H1 (cell line): ENCODE measurements around the gene LGR4. TPM values are rescaled to one million over a fixed set of nuclear protein-coding genes. Genes with fewer than 3 reads are reported as not detected.
A peak's percentile ranks its signal among the peaks of the same experiment; 100 is the strongest.

Source experiments
- CTCF ChIA-PET: fragments of 300-600 bp; sonication (Branson Sonifier 250); formaldehyde crosslinking; loops from one replicate; lab custom pipeline; 2021; ENCODE audit not compliant: partially characterized antibody; lab: Charles Lee
- POLR2A ChIA-PET: fragments of 300-600 bp; sonication (Branson Sonifier 250); formaldehyde crosslinking; loops from one replicate; lab custom pipeline; 2021; ENCODE audit warnings: inconsistent platforms; ENCODE audit not compliant: partially characterized antibody; lab: Charles Lee
- DNase-seq, 2 experiments: peaks; one replicate each; pipeline versions ENCODE4 v3.0.0 to v3.0.0-alpha.2; 2010 to 2022; ENCODE audit warnings: low spot score in 2 of 2, low read depth in 1 of 2, mixed read lengths in 1 of 2
- FAIRE-seq: peaks from 2 replicates; lab custom pipeline; 2011; peaks lifted over from hg19 to GRCh38; lab: Jason Lieb, UNC
- H2AFZ ChIP-seq: 2 replicates; pipeline ENCODE4 v1.8.1; 2012; ENCODE audit warnings: low read length, inconsistent platforms
- H2AK5ac ChIP-seq: 2 replicates; pipeline ENCODE4 v1.6.1; 2013; ENCODE audit warnings: low read depth, low read length
- H2BK120ac ChIP-seq: replicated peaks from 2 replicates; pipeline ENCODE3; 2013; ENCODE audit warnings: low read depth, low read length, inconsistent platforms
- H2BK12ac ChIP-seq: 2 replicates; pipeline ENCODE4 v1.6.1; 2013; ENCODE audit warnings: low read depth, low read length
- H2BK15ac ChIP-seq: 2 replicates; pipeline ENCODE4 v1.6.1; 2013; ENCODE audit warnings: low read length
- H2BK20ac ChIP-seq: 2 replicates; pipeline ENCODE4 v1.6.1; 2013; ENCODE audit warnings: low read length
- H2BK5ac ChIP-seq: 2 replicates; pipeline ENCODE4 v1.6.1; 2013; ENCODE audit warnings: low read depth, low read length
- H3K14ac ChIP-seq: 2 replicates; pipeline ENCODE4 v1.6.1; 2013; ENCODE audit warnings: inconsistent platforms; ENCODE audit not compliant: insufficient read length
- H3K18ac ChIP-seq: 2 replicates; pipeline ENCODE4 v1.6.1; 2013; ENCODE audit warnings: low read length; ENCODE audit errors: extremely low read depth
- H3K23ac ChIP-seq: 2 replicates; pipeline ENCODE4 v1.6.1; 2013; ENCODE audit warnings: inconsistent platforms; ENCODE audit not compliant: insufficient read length
- H3K23me2 ChIP-seq: 2 replicates; pipeline ENCODE4 v1.6.1; 2013; ENCODE audit warnings: low read depth, low read length
- H3K27ac ChIP-seq: 2 replicates; pipeline ENCODE4 v1.6.1; 2011; ENCODE audit warnings: low read depth, low read length, inconsistent platforms
- H3K27me3 ChIP-seq, 4 experiments: replicated peaks in 1 of 4; 1 replicate in 1 of 4; 2 replicates in 3 of 4; pipeline versions ENCODE4 v1.6.1 to v1.8.1; 2011 to 2013; ENCODE audit warnings: low read length in 3 of 4, mild to moderate bottlenecking in 3 of 4, inconsistent platforms in 2 of 4, mixed read lengths in 2 of 4, moderate library complexity in 1 of 4; ENCODE audit not compliant: control insufficient read depth in 3 of 4, insufficient read depth in 3 of 4; ENCODE audit errors: extremely low read depth in 1 of 4
- H3K36me3 ChIP-seq, 4 experiments: 2 replicates each; pipeline versions ENCODE4 v1.6.1 to v1.8.1; 2011 to 2013; ENCODE audit warnings: mild to moderate bottlenecking in 4 of 4, low read length in 3 of 4, moderate library complexity in 2 of 4, control low read depth in 1 of 4, inconsistent platforms in 1 of 4; ENCODE audit not compliant: insufficient read depth in 4 of 4, control insufficient read depth in 2 of 4
- H3K4ac ChIP-seq: replicated peaks from 2 replicates; pipeline ENCODE3; 2013; ENCODE audit warnings: low read length, low read depth, mixed read lengths, inconsistent platforms; ENCODE audit not compliant: insufficient read length
- H3K4me1 ChIP-seq, 4 experiments: replicated peaks in 1 of 4; 1 replicate in 1 of 4; 2 replicates in 3 of 4; pipeline versions ENCODE4 v1.6.1 to v1.8.1; 2011 to 2013; ENCODE audit warnings: low read length in 3 of 4, inconsistent platforms in 2 of 4, mixed read lengths in 1 of 4; ENCODE audit not compliant: insufficient read depth in 4 of 4, control insufficient read depth in 3 of 4
- H3K4me2 ChIP-seq, 2 experiments: 2 replicates each; pipeline versions ENCODE4 v1.6.1 to v1.8.1; 2011 to 2013; ENCODE audit warnings: low read depth in 2 of 2, low read length in 2 of 2, control low read depth in 1 of 2, inconsistent platforms in 1 of 2, mild to moderate bottlenecking in 1 of 2; ENCODE audit not compliant: insufficient read depth in 1 of 2
- H3K4me3 ChIP-seq, 4 experiments: fragments of 200-600, 300-600 bp in 1 of 4; sonication (generic), shearing (Covaris generic), sonication (Bioruptor Twin) in 1 of 4; 2 replicates each; pipeline versions ENCODE4 v1.5.1 to v1.8.1; 2011 to 2016; ENCODE audit warnings: low read length in 4 of 4, low read depth in 3 of 4, control low read depth in 2 of 4, inconsistent platforms in 2 of 4, mild to moderate bottlenecking in 2 of 4, mixed read lengths in 1 of 4, moderate library complexity in 1 of 4; ENCODE audit not compliant: insufficient read depth in 2 of 4; ENCODE audit errors: extremely low read depth in 1 of 4
- H3K56ac ChIP-seq: replicated peaks from 2 replicates; pipeline ENCODE3; 2013; ENCODE audit warnings: low read depth, mild to moderate bottlenecking, mixed read lengths, low read length, inconsistent platforms; ENCODE audit not compliant: insufficient read length
- H3K79me1 ChIP-seq: 2 replicates; pipeline ENCODE4 v1.6.1; 2013; ENCODE audit warnings: low read depth, low read length, control low read depth
- H3K79me2 ChIP-seq, 2 experiments: 2 replicates each; pipeline versions ENCODE4 v1.6.1 to v1.8.1; 2012 to 2013; ENCODE audit warnings: low read length in 2 of 2, mild to moderate bottlenecking in 2 of 2, inconsistent platforms in 1 of 2; ENCODE audit not compliant: insufficient read depth in 2 of 2, control insufficient read depth in 1 of 2
- H3K9ac ChIP-seq, 4 experiments: replicated peaks in 1 of 4; 1 replicate in 1 of 4; 2 replicates in 3 of 4; pipeline versions ENCODE4 v1.6.1 to v1.8.1; 2011 to 2013; ENCODE audit warnings: low read depth in 3 of 4, low read length in 3 of 4, control low read depth in 2 of 4, mild to moderate bottlenecking in 2 of 4, moderate library complexity in 2 of 4, inconsistent platforms in 1 of 4; ENCODE audit errors: extremely low read depth in 1 of 4
- H3K9me3 ChIP-seq, 2 experiments: 2 replicates each; pipeline versions ENCODE4 v1.6.1 to v1.8.1; 2012 to 2013; ENCODE audit warnings: mild to moderate bottlenecking in 2 of 2, moderate library complexity in 2 of 2, control low read depth in 1 of 2, inconsistent platforms in 1 of 2, low read depth in 1 of 2, low read length in 1 of 2, mixed read lengths in 1 of 2; ENCODE audit not compliant: insufficient read depth in 2 of 2
- H4K20me1 ChIP-seq, 2 experiments: replicated peaks in 1 of 2; 2 replicates each; pipeline versions ENCODE3 to v1.8.1; 2011 to 2013; ENCODE audit warnings: inconsistent platforms in 2 of 2, low read length in 2 of 2, mild to moderate bottlenecking in 1 of 2; ENCODE audit not compliant: insufficient read depth in 2 of 2, control insufficient read depth in 1 of 2
- H4K5ac ChIP-seq: 2 replicates; pipeline ENCODE4 v1.6.1; 2013; ENCODE audit warnings: low read length, low read depth, mixed read lengths, inconsistent platforms; ENCODE audit not compliant: insufficient read length
- H4K8ac ChIP-seq: 2 replicates; pipeline ENCODE4 v1.8.0; 2013; ENCODE audit warnings: mild to moderate bottlenecking, moderate library complexity, low read length, inconsistent platforms; ENCODE audit not compliant: insufficient read depth; ENCODE audit errors: extremely low read depth
- H4K91ac ChIP-seq: replicated peaks from 2 replicates; pipeline ENCODE3; 2013; ENCODE audit warnings: low read length, mixed read lengths, inconsistent platforms; ENCODE audit not compliant: insufficient read length
- CEBPB ChIP-seq: IDR thresholded peaks from 2 replicates; pipeline ENCODE4 v1.6.1; 2012; ENCODE audit warnings: low read depth, low read length
- E2F6 ChIP-seq: IDR thresholded peaks from 2 replicates; pipeline ENCODE4 v1.6.1; 2012; ENCODE audit warnings: inconsistent platforms
- EGR1 ChIP-seq: IDR thresholded peaks from 2 replicates; pipeline ENCODE4 v1.6.1; 2011; ENCODE audit warnings: low read depth, low read length, borderline replicate concordance
- GABPA ChIP-seq: IDR thresholded peaks from 2 replicates; pipeline ENCODE4 v1.6.1; 2011; ENCODE audit warnings: mild to moderate bottlenecking, low read length, moderate library complexity, borderline replicate concordance; ENCODE audit not compliant: insufficient read depth
- HDAC2 ChIP-seq, 2 experiments: fragments of 300-600 bp in 1 of 2; sonication (generic) in 1 of 2; IDR thresholded peaks; 2 replicates each; pipeline ENCODE4 v1.6.1; 2011 to 2012; ENCODE audit warnings: low read depth in 2 of 2, low read length in 2 of 2, mild to moderate bottlenecking in 2 of 2, moderate library complexity in 2 of 2, borderline replicate concordance in 1 of 2, inconsistent platforms in 1 of 2
- KDM1A ChIP-seq: fragments of 200-600, 300-600 bp; sonication (generic); IDR thresholded peaks from 2 replicates; pipeline ENCODE4 v1.7.1; 2016; ENCODE audit warnings: mild to moderate bottlenecking, low read length, borderline replicate concordance
- MAX ChIP-seq: IDR thresholded peaks from 2 replicates; pipeline ENCODE4 v1.6.1; 2012; ENCODE audit warnings: inconsistent platforms
- PHF8 ChIP-seq: fragments of 200-600 bp; sonication (generic); conservative IDR thresholded peaks from 2 replicates; pipeline ENCODE4 v1.7.1; 2012; ENCODE audit warnings: low read depth, mild to moderate bottlenecking, inconsistent platforms, low read length, moderate library complexity
- RXRA ChIP-seq: IDR thresholded peaks from 2 replicates; pipeline ENCODE4 v1.6.1; 2011; ENCODE audit warnings: low read depth, mild to moderate bottlenecking, low read length, moderate library complexity; ENCODE audit not compliant: insufficient read depth
- SRF ChIP-seq: IDR thresholded peaks from 2 replicates; pipeline ENCODE4 v1.6.1; 2011; ENCODE audit warnings: mild to moderate bottlenecking, low read depth, low read length, moderate library complexity
- WGBS, 2 experiments: shearing (Covaris generic) in 1 of 2; methylation state at CpG; one replicate each; pipeline versions ENCODE4 v1.1.6 to v1.1.7; 2013 to 2015; ENCODE audit warnings: low lambda C conversion rate in 2 of 2, mixed read lengths in 2 of 2, inconsistent platforms in 1 of 2, low coverage in 1 of 2, missing lambda C conversion rate in 1 of 2; ENCODE audit not compliant: insufficient replicate concordance in 2 of 2, insufficient coverage in 1 of 2, insufficient read length in 1 of 2; ENCODE audit errors: extremely low coverage in 1 of 2, missing lambda C conversion rate in 1 of 2; 5-methylcytosine and 5-hydroxymethylcytosine counted together
- polyA plus RNA-seq, 7 experiments: library from polyadenylated mRNA; depleted of rRNA in 3 of 7; stranded (reverse) in 5 of 7; unstranded in 2 of 7; fragments of >200 nt in 5 of 7; fragments of 200-250 nt in 2 of 7; gene quantifications; 1 replicate in 5 of 7; 2 replicates in 1 of 7; 4 replicates in 1 of 7; pipeline versions ENCODE4 v1.2.1 to v1.2.3, GENCODE V29; 2011 to 2013; ENCODE audit warnings: missing spikeins in 2 of 7, mixed read lengths in 2 of 7
- total RNA-seq: library from RNA; stranded (reverse); fragmentation: NEBNext Ultra II Directional; extraction: Animal tissue kit (Norgen Biotek cat#: 25700); gene quantifications from 2 replicates; pipeline ENCODE4 v1.2.1, GENCODE V29; 2021

LGR4 gene
- total and polyA plus RNA-seq, 2 of the 8 experiments (the other 6 are each of a cell fraction or from before 2014, with no cell fraction given): 26.6 to 61.7 TPM

GRCh38 chr11:27468995-27469695 is 3.4 kb downstream of the LGR4 start:
- Histone ChIP-seq H3K4me2 (peak overlapping the region; percentile 40 to 95; a peak in 3 of 4 replicates), H3K79me2 (peaks cover 62 to 78% of the 10 kb centered on the region in 2 experiments), H3K36me3 (no peaks in the 10 kb centered on the region)
- TF ChIP-seq HDAC2 (IDR thresholded peaks at IDR 0.05; ENCODE audit: borderline replicate concordance in 1 of 2, low read depth in 2 of 2, low read length in 2 of 2) (no peak), EGR1 (no peak), RXRA (no peak), PHF8 (no peak), E2F6 (no peak), CEBPB (no peak), SRF (no peak), MAX (no peak), GABPA (no peak), KDM1A (no peak)

More at GRCh38 chr11:27468995-27469695, 3.4 kb downstream of the LGR4 start:
- no peak for DNase-seq
- Histone ChIP-seq H3K27ac (no peak overlapping the region), H3K4me1 (peaks cover 0 to 24% (median 11%) of the 10 kb centered on the region in 4 experiments; a peak in 5 of 7 replicates), H3K23me2 (peaks cover 12% of the 10 kb centered on the region; the same call in 1 of the 2 replicates), H3K4me3 (peak overlapping the region; percentile 79 to 94 (median 84); a peak in 6 of 8 replicates), H2BK5ac (no peak overlapping the region), H2BK15ac (no peak overlapping the region), H3K9me3 (no peaks in the 10 kb centered on the region), H2AK5ac (no peak overlapping the region), H3K9ac (peak overlapping the region in 1 of 4 experiments; percentile 13; a peak in 2 of 7 replicates), H3K4ac (no peak overlapping the region), H3K79me1 (peaks cover 5% of the 10 kb centered on the region; the same call in 1 of the 2 replicates), H2BK12ac (no peak overlapping the region), H2BK120ac (no peak overlapping the region), H3K18ac (no peak overlapping the region), H4K91ac (no peak overlapping the region), H2AFZ (no peak overlapping the region), H3K56ac (no peak overlapping the region), H3K27me3 (no peaks in the 10 kb centered on the region; a peak in 1 of 7 replicates), H4K5ac (no peak overlapping the region), H4K8ac (no peak overlapping the region), H3K23ac (no peak overlapping the region), H2BK20ac (no peak overlapping the region), H3K14ac (no peak overlapping the region), H4K20me1 (peaks cover 13 to 14% of the 10 kb centered on the region in 2 experiments)
- 89% methylated on average over 8 of the region's 8 CpGs; no CpG with 5 or more reads in 1 of the 2 experiments for WGBS, 2 experiments
- ChIA-PET CTCF (interaction anchor here (0.6 to 0.8 kb wide), 2 partner anchors 17 to 29 kb away, joined by 3 to 4 read pairs; no protein-coding TSS in a partner anchor), POLR2A (interaction anchor here (0.6 kb wide), 1 partner anchor 16 kb away, joined by 3 read pairs; no protein-coding TSS in a partner anchor)
- no peak for FAIRE-seq
